NCI-H187 (cell line): ENCODE results near the gene AK3.
"Not testable (repeated sequence)": the region's sequence is repeated elsewhere in the genome, so short reads cannot be mapped to it uniquely, and the experiment has no call there.

Source experiments
- DNase-seq, 2 experiments: peaks; one replicate each; lab custom pipeline; 2025; lab: John Stamatoyannopoulos, UW

Gene AK3

DNA sequence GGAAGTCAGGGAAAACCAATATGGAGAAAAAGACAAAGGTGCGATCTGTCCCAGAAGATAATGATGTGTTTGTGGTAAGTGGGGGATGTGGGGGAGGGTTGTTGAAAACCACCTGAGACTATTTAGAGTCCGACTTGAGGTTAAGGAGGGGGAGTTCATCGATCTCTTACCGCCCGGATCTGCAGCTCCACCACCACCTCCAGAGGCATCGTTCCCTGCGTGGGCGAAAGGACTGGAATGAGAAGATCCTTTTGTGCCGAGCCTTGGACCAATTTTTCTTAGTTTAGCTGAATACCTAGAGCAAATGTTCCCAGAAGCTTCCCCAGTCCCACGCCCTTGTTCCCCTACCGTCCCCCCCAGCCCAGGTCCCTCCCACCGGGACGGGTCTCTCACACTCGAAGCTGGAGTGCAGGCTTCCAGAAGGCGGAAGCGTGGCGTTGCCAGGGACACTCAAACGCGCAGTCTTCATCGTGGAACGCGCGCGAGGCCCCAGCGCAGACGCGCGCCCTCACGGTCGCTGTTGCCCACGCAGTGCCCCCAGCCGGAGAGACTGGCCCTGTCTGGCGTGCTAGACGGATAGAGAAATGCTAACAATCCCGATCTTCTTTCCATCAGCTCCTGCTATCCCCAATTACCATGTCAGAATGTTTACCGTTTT lies 74.8 kb downstream of the AK3 start, which contains the start of gene SPATA6L:
Gene SPATA6L (minus strand): TSS at position 439 of the 658 bp plus-strand sequence. CDS start 230 bp downstream, at position 209.
- peak; percentile 2 to 28 for DNase-seq

DNA sequence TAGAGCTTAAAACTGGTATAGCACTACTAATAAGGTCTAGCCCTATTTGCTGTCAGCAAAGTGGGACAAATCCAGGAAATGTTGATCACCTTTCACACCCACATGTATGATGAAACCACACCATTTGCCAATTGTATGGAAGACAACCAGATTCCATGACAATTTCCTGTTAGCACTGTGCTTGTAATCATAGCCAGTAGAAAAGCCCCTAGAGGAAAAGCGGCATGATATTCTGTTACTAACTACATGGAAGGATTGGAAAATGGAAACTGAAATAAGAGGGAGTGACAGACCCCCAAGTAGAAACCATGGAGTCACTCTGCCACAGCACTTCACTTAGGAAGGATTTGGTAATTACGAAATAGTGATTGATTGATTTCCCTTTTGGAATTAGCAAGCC lies 75.6 kb downstream of the AK3 start:
- DNase-seq, result no peak

DNA sequence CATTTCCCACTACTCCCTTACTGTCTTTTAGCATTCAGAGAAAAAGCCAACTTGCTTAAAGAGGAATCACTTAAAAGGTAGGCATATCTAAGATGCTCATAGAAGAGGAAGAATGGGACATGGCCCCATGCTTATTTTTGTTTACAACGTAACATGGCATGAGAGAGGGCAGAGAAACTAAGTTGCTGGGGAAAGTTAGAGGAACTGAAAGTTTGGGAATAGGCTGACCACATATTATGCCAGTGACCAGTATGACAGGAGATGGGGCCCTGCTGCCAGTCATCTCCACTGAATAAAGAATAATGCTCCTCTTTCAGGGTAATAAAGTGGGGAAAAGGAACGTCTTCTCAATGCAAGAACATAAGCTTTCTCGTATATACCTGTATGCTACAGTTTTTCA lies 77.0 kb downstream of the AK3 start:
- no peak for DNase-seq

DNA sequence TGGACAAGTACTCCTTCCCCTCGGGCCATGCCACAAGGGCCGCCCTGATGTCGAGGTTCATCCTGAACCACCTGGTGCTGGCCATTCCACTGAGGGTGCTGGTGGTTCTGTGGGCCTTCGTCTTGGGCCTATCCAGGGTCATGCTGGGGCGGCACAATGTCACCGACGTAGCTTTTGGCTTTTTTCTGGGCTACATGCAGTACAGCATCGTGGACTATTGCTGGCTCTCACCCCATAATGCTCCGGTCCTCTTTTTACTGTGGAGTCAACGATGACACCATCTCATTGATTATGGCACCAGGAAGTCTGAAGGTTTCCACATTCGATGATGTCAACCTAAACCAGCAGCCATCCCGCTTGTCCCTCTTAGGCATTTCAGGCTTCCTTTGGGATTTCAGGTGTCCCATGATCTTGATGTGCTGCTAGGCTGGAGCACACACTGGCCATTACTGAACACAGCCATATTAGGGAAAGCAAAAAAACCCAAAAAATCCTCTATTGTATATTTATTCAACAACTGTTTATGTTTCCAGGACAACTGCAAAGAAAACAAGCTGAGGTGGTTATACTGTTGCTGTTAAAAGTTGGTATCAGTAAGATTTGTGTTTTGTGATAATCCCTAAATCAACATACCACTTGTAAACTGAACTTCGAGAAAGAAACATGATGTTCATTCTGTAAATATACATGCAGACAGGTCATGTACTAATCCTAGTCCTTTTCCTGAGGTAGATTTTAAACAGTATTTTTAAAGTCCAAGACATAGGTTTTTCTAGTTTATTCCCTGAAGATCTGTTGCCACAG lies 77.8 kb downstream of the AK3 start:
- no peak for DNase-seq

DNA sequence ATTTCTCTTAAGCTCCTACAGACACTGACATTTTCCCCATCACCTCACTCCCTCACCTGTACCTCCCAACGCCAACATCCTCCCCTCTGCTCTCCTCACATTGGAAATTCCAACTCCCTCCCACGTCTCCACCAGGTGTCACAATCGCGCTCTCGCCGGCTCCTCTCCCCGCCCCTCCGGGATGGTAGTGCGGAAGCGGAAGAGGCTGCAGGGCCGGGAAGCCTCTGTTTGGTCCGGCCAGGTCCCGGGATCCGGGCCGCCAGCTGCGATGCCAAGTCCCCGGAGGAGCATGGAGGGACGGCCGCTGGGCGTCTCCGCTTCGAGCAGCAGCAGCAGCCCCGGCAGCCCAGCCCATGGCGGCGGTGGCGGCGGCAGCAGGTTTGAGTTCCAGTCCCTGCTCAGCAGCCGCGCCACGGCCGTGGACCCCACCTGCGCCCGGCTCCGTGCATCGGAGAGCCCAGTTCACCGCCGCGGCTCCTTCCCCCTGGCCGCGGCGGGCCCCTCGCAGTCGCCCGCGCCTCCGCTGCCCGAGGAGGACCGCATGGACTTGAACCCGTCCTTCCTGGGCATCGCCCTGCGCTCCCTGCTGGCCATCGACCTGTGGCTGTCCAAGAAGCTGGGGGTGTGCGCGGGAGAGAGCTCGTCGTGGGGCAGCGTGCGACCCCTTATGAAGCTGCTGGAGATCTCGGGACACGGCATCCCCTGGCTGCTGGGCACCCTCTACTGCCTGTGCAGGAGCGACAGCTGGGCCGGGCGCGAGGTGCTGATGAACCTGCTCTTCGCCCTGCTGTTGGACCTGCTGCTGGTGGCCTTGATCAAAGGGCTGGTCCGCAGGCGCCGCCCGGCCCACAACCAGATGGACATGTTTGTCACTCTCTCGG lies 78.7 kb downstream of the AK3 start, which contains the start of gene PLPP6:
Gene PLPP6 (plus strand): TSS at position 187 of the 881 bp plus-strand sequence. CDS start 82 bp downstream, at position 269.
- peak; percentile 67 to 77 for DNase-seq

DNA sequence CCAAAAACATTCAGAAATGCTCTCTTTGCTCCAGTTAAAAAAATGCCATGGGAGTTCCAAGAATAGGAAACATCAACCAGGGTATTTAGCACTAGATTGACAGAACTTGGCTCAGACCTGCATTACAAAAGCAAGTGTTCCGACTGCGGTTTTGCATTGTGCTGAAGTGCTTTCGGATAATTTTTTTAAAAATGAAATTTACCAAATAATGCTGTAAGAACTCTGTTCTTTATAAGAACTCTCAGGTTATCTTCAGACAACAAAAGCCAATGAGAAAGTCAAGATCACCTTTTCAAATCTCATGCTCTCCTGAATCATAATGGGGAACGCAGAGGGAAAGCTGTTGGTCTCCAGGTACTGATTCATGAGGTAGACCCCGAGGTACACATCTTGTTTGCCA lies 79.4 kb downstream of the AK3 start:
- DNase-seq, result peak in 1 of 2 experiments; percentile 67

DNA sequence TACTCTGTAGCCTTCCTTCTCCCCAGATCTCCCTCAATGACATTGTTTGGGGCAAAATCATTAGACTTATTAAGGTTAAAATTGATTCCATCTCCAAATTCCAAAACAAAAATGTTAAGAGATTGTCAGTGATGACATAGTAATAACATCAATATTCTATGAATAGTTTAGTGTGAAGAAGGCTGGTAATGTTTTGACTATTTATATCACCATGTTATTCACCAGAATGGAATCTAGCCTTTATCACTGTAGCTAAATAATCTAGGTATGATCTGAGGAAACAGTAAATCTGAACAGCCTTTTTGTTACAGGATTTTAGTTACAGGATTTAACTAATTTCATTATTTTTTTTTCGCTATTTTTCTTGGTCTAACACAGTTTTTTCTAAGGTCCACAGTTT lies 79.8 kb downstream of the AK3 start:
- no peak for DNase-seq

DNA sequence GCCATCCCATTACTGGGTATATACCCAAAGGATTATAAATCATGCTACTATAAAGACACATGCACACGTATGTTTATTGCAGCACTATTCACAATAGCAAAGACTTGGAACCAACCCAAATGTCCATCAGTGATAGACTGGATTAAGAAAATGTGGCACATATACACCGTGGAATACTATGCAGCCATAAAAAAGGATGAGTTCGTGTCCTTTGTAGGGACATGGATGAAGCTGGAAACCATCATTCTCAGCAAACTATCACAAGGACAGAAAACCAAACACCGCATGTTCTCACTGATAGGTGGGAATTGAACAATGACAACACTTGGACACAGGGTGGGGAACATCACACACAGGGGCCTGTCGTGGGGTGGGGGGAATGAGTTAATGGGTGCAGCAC lies 80.3 kb downstream of the AK3 start:
- not testable (repeated sequence) for DNase-seq
